Upper lobe of left lung (tissue), 4 donors: ENCODE measurements around the gene LLCFC1.

ENCODE experiments used
- CTCF ChIP-seq, 6 experiments: fragments of 450-650 bp in 4 of 6; fragments of 200-600 bp in 2 of 6; sonication (generic) in 2 of 6; IDR thresholded peaks; one replicate each; pipeline ENCODE4 v1.5.1; 2016 to 2019; ENCODE audit warnings: antibody characterized with exemption in 6 of 6
- EP300 ChIP-seq, 4 donors: sonication (generic); formaldehyde crosslinking; IDR thresholded peaks; one replicate each; pipeline ENCODE4 v1.5.1; 2017; ENCODE audit warnings: antibody characterized with exemption in 4 of 4, control low read depth in 2 of 4
- POLR2A ChIP-seq, 4 donors: fragments of 450-650 bp; IDR thresholded peaks; one replicate each; pipeline ENCODE4 v1.5.1; 2016 to 2017; ENCODE audit warnings: antibody characterized with exemption in 4 of 4, mild to moderate bottlenecking in 2 of 4

- TF ChIP-seq CTCF (IDR thresholded peaks at IDR 0.05) (no peak), EP300 (IDR thresholded peaks at IDR 0.05) (no peak), POLR2A (IDR thresholded peaks at IDR 0.05) (no peak)
Measured at GRCh38 chr7:142956951-142957623, 17.8 kb downstream of the LLCFC1 start.
